K562 (cell line): ENCODE results near the gene TRABD2B. TPM values are rescaled to one million over a fixed set of nuclear protein-coding genes. Genes with fewer than 3 reads are reported as not detected.

Experiments
- ATAC-seq: fragments of 200-7000 bp; cut with Tn5 transposase; 3 replicates; pipeline ENCODE4 v1.9.1; 2020; ENCODE audit warnings: moderate library complexity
- BruUV-seq: library from RNA; stranded (reverse); fragments of 400-500 nt; replicated peaks from 2 replicates; lab custom pipeline; 2021; lab: Mats Ljungman, UMichigan
- CTCF ChIA-PET: fragments of 300-600 bp; formaldehyde crosslinking; extraction: SDS; loops from one replicate; lab custom pipeline; 2021; ENCODE audit warnings: low intra/inter-chr PET ratio; lab: Yijun Ruan, JAX
- POLR2A ChIA-PET: fragments of 300-600, 350-650 bp; sonication (Branson Sonifier 250); formaldehyde crosslinking; extraction: SDS; loops from one replicate; lab custom pipeline; 2021; ENCODE audit warnings: antibody characterized with exemption, inconsistent platforms; lab: Yijun Ruan, JAX
- DNase-seq, 4 experiments: peaks; one replicate each; pipeline versions ENCODE4 v3.0.0 to v3.0.0-alpha.2; 2011 to 2018; ENCODE audit warnings: low spot score in 3 of 4, mixed read lengths in 3 of 4; ENCODE audit errors: extremely low read depth in 1 of 4
- FAIRE-seq: peaks from 2 replicates; lab custom pipeline; 2011; peaks lifted over from hg19 to GRCh38; lab: Jason Lieb, UNC
- H2AFZ ChIP-seq: 2 replicates; pipeline ENCODE4 v1.6.0; 2011; ENCODE audit warnings: low read depth, low read length, control low read depth, inconsistent platforms
- H3K27ac ChIP-seq: fragments of 200-600 bp; 3 replicates; pipeline ENCODE4 v1.8.0; 2011; ENCODE audit warnings: low read depth, mild to moderate bottlenecking, control low read depth, inconsistent platforms, low read length, moderate library complexity, mixed read lengths; ENCODE audit errors: extremely low read depth
- H3K27me3 ChIP-seq, 2 experiments: fragments of 300-600 bp in 1 of 2; 2 replicates in 1 of 2; 3 replicates in 1 of 2; pipeline versions ENCODE4 v1.6.0 to v1.8.0; 2011; ENCODE audit warnings: inconsistent platforms in 2 of 2, low read length in 2 of 2, mild to moderate bottlenecking in 1 of 2, mixed read lengths in 1 of 2, moderate library complexity in 1 of 2; ENCODE audit not compliant: control insufficient read depth in 2 of 2, insufficient read depth in 2 of 2
- H3K36me3 ChIP-seq: fragments of 300-600 bp; 3 replicates; pipeline ENCODE4 v1.8.0; 2011; ENCODE audit warnings: mild to moderate bottlenecking, low read length, inconsistent platforms; ENCODE audit not compliant: control insufficient read depth, insufficient read depth
- H3K4me1 ChIP-seq, 2 experiments: fragments of 200-600 bp in 1 of 2; replicated peaks in 1 of 2; 2 replicates in 1 of 2; 3 replicates in 1 of 2; pipeline versions ENCODE4 v1.5.1 to v1.8.0; 2011; ENCODE audit warnings: inconsistent platforms in 2 of 2, low read length in 2 of 2, mild to moderate bottlenecking in 1 of 2, mixed read lengths in 1 of 2, moderate library complexity in 1 of 2; ENCODE audit not compliant: control insufficient read depth in 2 of 2, insufficient read depth in 2 of 2
- H3K4me2 ChIP-seq: 2 replicates; pipeline ENCODE4 v1.6.1; 2011; ENCODE audit warnings: low read length, control low read depth, inconsistent platforms, mixed read lengths; ENCODE audit not compliant: insufficient read depth
- H3K4me3 ChIP-seq: fragments of 200-600 bp; sonication (generic), shearing (Covaris generic); 2 replicates; pipeline ENCODE4 v1.5.1; 2016; ENCODE audit warnings: control low read depth, inconsistent platforms
- H3K79me2 ChIP-seq: fragments of 200-600 bp; 3 replicates; pipeline ENCODE4 v1.8.0; 2011; ENCODE audit warnings: low read length, inconsistent platforms; ENCODE audit not compliant: control insufficient read depth, insufficient read depth
- H3K9ac ChIP-seq, 2 experiments: 2 replicates each; pipeline versions ENCODE4 v1.6.0 to v1.6.1; 2011; ENCODE audit warnings: low read depth in 2 of 2, low read length in 2 of 2, control low read depth in 1 of 2, inconsistent platforms in 1 of 2, mild to moderate bottlenecking in 1 of 2, mixed read lengths in 1 of 2; ENCODE audit not compliant: insufficient read depth in 1 of 2
- H3K9me1 ChIP-seq: one replicate; pipeline ENCODE4 v1.6.0; 2011; ENCODE audit warnings: inconsistent platforms, mild to moderate bottlenecking, low read length, moderate library complexity; ENCODE audit not compliant: control insufficient read depth, insufficient read depth
- H3K9me3 ChIP-seq: replicated peaks from 2 replicates; pipeline ENCODE4 v1.5.1; 2011; ENCODE audit warnings: low read depth, low read length, inconsistent platforms; ENCODE audit not compliant: control insufficient read depth, insufficient read depth
- H4K20me1 ChIP-seq: replicated peaks from 2 replicates; pipeline ENCODE4 v1.6.1; 2011; ENCODE audit warnings: low read length, inconsistent platforms, mixed read lengths; ENCODE audit not compliant: control insufficient read depth, insufficient read depth
- CHD2 ChIP-seq: IDR thresholded peaks from 2 replicates; pipeline ENCODE4 v1.6.1; 2011; ENCODE audit warnings: low read depth, low read length
- EGR1 ChIP-seq: fragments of 450-650 bp; conservative IDR thresholded peaks from 2 replicates; pipeline ENCODE4 v1.6.1; 2017; ENCODE audit warnings: mild to moderate bottlenecking
- JUND ChIP-seq, 2 experiments: IDR thresholded peaks; 2 replicates in 1 of 2; 3 replicates in 1 of 2; pipeline ENCODE4 v1.6.1; 2011; ENCODE audit warnings: borderline replicate concordance in 2 of 2, low read depth in 2 of 2, low read length in 2 of 2, improper control_type of control experiment in 1 of 2, missing biosample characterization in 1 of 2, missing genetic modification characterization in 1 of 2, missing genetic modification reagents in 1 of 2
- MBD2 ChIP-seq: sonication (generic); IDR thresholded peaks from 2 replicates; pipeline ENCODE4 v1.6.1; 2016; ENCODE audit warnings: low read depth, borderline replicate concordance
- MTA1 ChIP-seq: fragments of 450-650 bp; IDR thresholded peaks from 2 replicates; pipeline ENCODE4 v1.6.1; 2017; ENCODE audit warnings: borderline replicate concordance
- NR1H2 ChIP-seq: sonication (generic); formaldehyde crosslinking; IDR thresholded peaks from 2 replicates; pipeline ENCODE4 v1.4.0; 2020; ENCODE audit warnings: mild to moderate bottlenecking, missing genetic modification reagents
- NR2C1 ChIP-seq, 2 experiments: fragments of 450-650 bp; IDR thresholded peaks; 2 replicates each; pipeline ENCODE4 v1.6.1; 2017; ENCODE audit warnings: mild to moderate bottlenecking in 2 of 2, antibody characterized with exemption in 1 of 2, inconsistent platforms in 1 of 2, missing compliant biosample characterization in 1 of 2, missing genetic modification characterization in 1 of 2
- RBM22 ChIP-seq: fragments of 200-400 bp; formaldehyde crosslinking; IDR thresholded peaks from 2 replicates; pipeline ENCODE4 v1.6.1; 2018; ENCODE audit warnings: low read length, low read depth; ENCODE audit not compliant: poor library complexity, severe bottlenecking
- SLC30A9 ChIP-seq: fragments of 250-450 bp; sonication (Bioruptor Pico); IDR thresholded peaks from 2 replicates; pipeline ENCODE4 v1.8.0; 2022; ENCODE audit warnings: mild to moderate bottlenecking, moderate library complexity
- XRCC3 ChIP-seq: fragments of 450-650 bp; IDR thresholded peaks from 2 replicates; pipeline ENCODE4 v1.6.1; 2017; ENCODE audit warnings: mild to moderate bottlenecking, moderate library complexity
- YBX1 ChIP-seq: fragments of 450-650 bp; IDR thresholded peaks from 2 replicates; pipeline ENCODE4 v1.7.1; 2016; ENCODE audit warnings: mild to moderate bottlenecking
- ZKSCAN8 ChIP-seq: fragments of 200-800 bp; sonication (Bioruptor generic); IDR thresholded peaks from 2 replicates; pipeline ENCODE4 v1.6.1; 2016; ENCODE audit warnings: missing genetic modification characterization, missing compliant biosample characterization
- WGBS: fragments of 100-300 bp; shearing (Covaris generic); methylation state at CpG from one replicate; pipeline ENCODE4 v1.1.6; 2016; ENCODE audit warnings: low coverage, mixed read lengths; ENCODE audit not compliant: insufficient coverage; ENCODE audit errors: missing lambda C conversion rate; 5-methylcytosine and 5-hydroxymethylcytosine counted together
- in situ Hi-C: fragments of 300-500 bp; cut with MboI; formaldehyde crosslinking; loops from 4 replicates; pipeline ENCODE4 v1.15.0; 2018; ENCODE audit warnings: inconsistent platforms, mixed read lengths
- intact Hi-C: fragments of 100-400 bp; cut with micrococcal nuclease; formaldehyde crosslinking; loops from 2 replicates; pipeline ENCODE4 v1.14.2; 2022
- polyA plus RNA-seq, 8 experiments: library from polyadenylated mRNA; depleted of rRNA in 4 of 8; stranded (reverse) in 5 of 8; unstranded in 3 of 8; fragments of >200 nt; fragmentation: Nextera tagmentation in 2 of 8; fragmentation: Illumina TruSeq in 1 of 8; extraction: Ambion mirVana in 2 of 8; extraction: Trizol in 1 of 8; gene quantifications; 2 replicates each; pipeline versions ENCODE4 v1.2.1 to v1.2.3, GENCODE V29; 2011 to 2014; ENCODE audit warnings: inconsistent platforms in 1 of 8, missing spikeins in 1 of 8
- total RNA-seq, 7 experiments: library from RNA; depleted of rRNA in 6 of 7; stranded (reverse); fragments of >200 nt in 6 of 7; fragmentation: Illumina TruSeq in 2 of 7; extraction: Trizol in 2 of 7; gene quantifications; 2 replicates each; pipeline versions ENCODE4 v1.2.1 to v1.2.3, GENCODE V29; 2011 to 2021; ENCODE audit warnings: low replicate concordance in 1 of 7

The TRABD2B gene
- total and polyA plus RNA-seq, 9 of the 15 experiments (the other 6 are each of a cell fraction or from before 2014, with no cell fraction given) = not detected

DNA sequence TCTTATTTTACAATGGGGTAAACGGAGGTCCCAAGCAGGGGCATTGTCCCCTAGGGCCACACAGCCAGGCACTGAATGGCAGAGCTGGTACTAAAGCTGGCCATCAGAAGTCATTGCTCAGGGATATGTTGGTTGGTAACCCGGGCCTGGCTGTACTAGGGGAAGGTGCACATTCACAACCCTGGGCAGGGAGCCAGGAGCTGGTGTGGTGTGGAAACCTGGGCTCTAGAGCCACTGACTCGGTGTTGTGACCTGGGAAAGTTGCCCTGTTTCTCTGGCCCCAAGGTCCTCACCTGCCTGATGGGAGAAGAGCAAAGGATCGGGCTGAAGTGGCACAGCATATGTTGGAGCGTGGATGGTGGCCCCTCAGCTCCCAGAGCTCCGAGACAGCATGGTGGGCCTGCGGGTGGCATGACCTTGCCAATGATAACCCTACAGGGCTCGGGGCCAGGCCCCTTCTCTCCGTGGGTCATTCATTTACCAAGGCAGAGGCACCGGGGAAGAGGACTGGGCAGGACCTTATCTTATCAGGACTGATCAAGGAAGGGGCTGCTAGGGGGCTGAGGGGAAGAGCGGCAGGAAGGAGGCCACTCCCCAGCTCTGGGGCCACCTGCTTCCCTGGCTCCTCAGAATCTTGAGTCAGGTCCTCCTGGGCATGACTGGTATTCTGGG lies 274.1 kb downstream of the TRABD2B start:
- ChIA-PET POLR2A (interaction anchor here (0.5 to 0.7 kb wide), 3 partner anchors 301 to 466 kb away, joined by 3 read pairs; no protein-coding TSS in a partner anchor), CTCF (interaction anchor here (0.6 kb wide), 1 partner anchor 275 kb away, joined by 3 read pairs; no protein-coding TSS in a partner anchor)
- intact Hi-C loops = no loop called here
- Histone ChIP-seq H3K9me3 (no peaks in the 10 kb centered on the region), H2AFZ (no peak overlapping the region), H3K36me3 (no peaks in the 10 kb centered on the region), H3K27me3 (peaks cover 21 to 73% of the 10 kb centered on the region in 2 experiments), H3K9ac (no peak overlapping the region), H3K9me1 (no peaks in the 10 kb centered on the region), H3K27ac (no peak overlapping the region), H3K4me2 (no peak overlapping the region), H3K4me1 (peaks cover 0 to 10% of the 10 kb centered on the region in 2 experiments; a peak in 1 of 5 replicates), H4K20me1 (peaks cover 21% of the 10 kb centered on the region), H3K4me3 (no peak overlapping the region), H3K79me2 (no peaks in the 10 kb centered on the region)
- TF ChIP-seq XRCC3 = no peak
- TF ChIP-seq NR2C1 (IDR thresholded peaks at IDR 0.05) = no peak
- TF ChIP-seq NR2C1 (tag; IDR thresholded peaks at IDR 0.05) = no peak
- TF ChIP-seq CHD2 = no peak
- TF ChIP-seq SLC30A9 (CRISPR knock-in tag) = no peak
- no peak for TF ChIP-seq JUND (IDR thresholded peaks at IDR 0.05; ENCODE audit: borderline replicate concordance, low read depth, low read length)
- no peak for TF ChIP-seq JUND (tag; IDR thresholded peaks at IDR 0.05; ENCODE audit: borderline replicate concordance, low read depth, low read length)
- TF ChIP-seq YBX1 = no peak
- no peak for TF ChIP-seq MTA1
- no peak for TF ChIP-seq RBM22
- no peak for TF ChIP-seq EGR1
- TF ChIP-seq ZKSCAN8 (CRISPR knock-in tag) = no peak
- TF ChIP-seq MBD2 = no peak
- no peak for TF ChIP-seq NR1H2 (CRISPR knock-in tag)
- in situ Hi-C loops = no loop called here
- no peak for DNase-seq
- no peak for FAIRE-seq
- 1% methylated on average over 11 of the region's 11 CpGs for WGBS
- BruUV-seq = no TSS peak
- ATAC-seq = no peak
